Measurements from ENCODE around the gene VTI1A. TPM values are rescaled to one million over a fixed set of nuclear protein-coding genes. Genes with fewer than 3 reads are reported as not detected.

Gene VTI1A
- polyA plus RNA-seq, 1 experiment, result 20.4 TPM

DNA sequence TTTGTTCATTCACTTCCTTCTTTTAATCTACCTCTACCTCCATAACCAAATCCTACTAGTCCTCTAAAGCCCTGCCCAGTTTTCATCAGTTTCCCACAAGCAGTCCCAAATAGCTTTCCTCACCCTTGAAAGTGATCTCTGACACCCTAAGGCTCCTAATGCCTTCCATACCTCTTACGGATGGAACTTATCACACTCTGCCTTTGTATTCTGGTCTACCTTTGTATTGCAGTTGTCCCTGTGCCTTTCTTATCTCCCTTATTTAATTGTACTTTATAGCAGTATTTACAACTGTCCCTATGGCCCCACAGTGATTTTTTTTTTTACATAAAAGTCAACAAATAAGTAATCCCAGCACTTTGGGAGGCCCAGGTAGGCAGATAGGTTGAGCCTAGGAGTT is 39.3 kb upstream of the VTI1A start:
- H3K4me3 ChIP-seq (ENCODE audit: low read depth, low read length), result no peak overlapping the region
- no peak for TF ChIP-seq CTCF (IDR thresholded peaks at IDR 0.05; ENCODE audit: low read depth, low read length)
- ChIA-PET POLR2A (no interaction called here), CTCF (no interaction called here)
- DNase-seq (ENCODE audit: low read depth, low spot score), result no peak
- peaks cover 2% of the 10 kb centered on the region for H3K27me3 ChIP-seq (ENCODE audit: control insufficient read depth, insufficient read depth, low read length)
- no peak overlapping the region for H3K27ac ChIP-seq (ENCODE audit: low read depth, low read length)
- H3K9me3 ChIP-seq (ENCODE audit: control insufficient read depth, insufficient read depth, low read length), result no peaks in the 10 kb centered on the region

GRCh38 chr10:112409299-112409698 is 37.7 kb upstream of the VTI1A start:
- ChIA-PET CTCF (no interaction called here), POLR2A (no interaction called here)
- no peak overlapping the region for H3K27ac ChIP-seq (ENCODE audit: low read depth, low read length)
- no peak for DNase-seq (ENCODE audit: low read depth, low spot score)
- H3K9me3 ChIP-seq (ENCODE audit: control insufficient read depth, insufficient read depth, low read length), result no peaks in the 10 kb centered on the region
- H3K27me3 ChIP-seq (ENCODE audit: control insufficient read depth, insufficient read depth, low read length), result peaks cover 2% of the 10 kb centered on the region
- no peak overlapping the region for H3K4me3 ChIP-seq (ENCODE audit: low read depth, low read length)
- TF ChIP-seq CTCF (IDR thresholded peaks at IDR 0.05; ENCODE audit: low read depth, low read length), result no peak

DNA sequence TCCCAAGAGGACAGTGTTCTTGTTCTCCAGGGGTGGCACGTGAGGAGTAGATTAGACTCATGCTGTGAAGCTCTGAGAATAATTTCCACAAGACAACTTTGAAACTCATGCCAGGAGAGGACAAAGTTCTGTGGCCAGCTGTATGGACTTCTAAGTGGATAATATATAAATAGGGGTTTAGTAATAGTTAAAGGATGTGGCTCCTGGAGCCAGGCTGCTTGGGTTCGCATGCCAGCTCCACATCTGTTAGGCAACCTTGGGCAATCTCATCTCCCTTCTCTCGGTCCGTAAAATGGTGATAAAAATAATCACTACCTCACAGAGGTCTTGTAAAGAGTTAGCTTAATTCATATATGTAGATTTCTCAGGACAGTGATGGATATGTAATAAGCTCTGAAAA is 37.3 kb upstream of the VTI1A start:
- no peaks in the 10 kb centered on the region for H3K9me3 ChIP-seq (ENCODE audit: control insufficient read depth, insufficient read depth, low read length)
- TF ChIP-seq CTCF (IDR thresholded peaks at IDR 0.05; ENCODE audit: low read depth, low read length), result no peak
- ChIA-PET POLR2A (no interaction called here), CTCF (no interaction called here)
- DNase-seq (ENCODE audit: low read depth, low spot score), result no peak
- H3K27ac ChIP-seq (ENCODE audit: low read depth, low read length), result no peak overlapping the region
- peaks cover 2% of the 10 kb centered on the region for H3K27me3 ChIP-seq (ENCODE audit: control insufficient read depth, insufficient read depth, low read length)
- no peak overlapping the region for H3K4me3 ChIP-seq (ENCODE audit: low read depth, low read length)

GRCh38 chr10:112412696-112413095 is 34.3 kb upstream of the VTI1A start:
- POLR2A ChIA-PET, result no interaction called here
- CTCF ChIA-PET, result no interaction called here
- TF ChIP-seq CTCF (IDR thresholded peaks at IDR 0.05; ENCODE audit: low read depth, low read length), result no peak
- no peak overlapping the region for H3K27ac ChIP-seq (ENCODE audit: low read depth, low read length)
- DNase-seq (ENCODE audit: low read depth, low spot score), result no peak
- no peaks in the 10 kb centered on the region for H3K9me3 ChIP-seq (ENCODE audit: control insufficient read depth, insufficient read depth, low read length)
- H3K27me3 ChIP-seq (ENCODE audit: control insufficient read depth, insufficient read depth, low read length), result peaks cover 2% of the 10 kb centered on the region
- no peak overlapping the region for H3K4me3 ChIP-seq (ENCODE audit: low read depth, low read length)

GRCh38 chr10:112421731-112422130 is 25.3 kb upstream of the VTI1A start:
- ChIA-PET CTCF (interaction anchor here (0.9 kb wide), 1 partner anchor 13 kb away, joined by 3 read pairs; no protein-coding TSS in a partner anchor), POLR2A (no interaction called here)
- no peak for TF ChIP-seq CTCF (IDR thresholded peaks at IDR 0.05; ENCODE audit: low read depth, low read length)
- Histone ChIP-seq H3K27ac (ENCODE audit: low read depth, low read length) (no peak overlapping the region), H3K9me3 (ENCODE audit: control insufficient read depth, insufficient read depth, low read length) (no peaks in the 10 kb centered on the region), H3K4me3 (ENCODE audit: low read depth, low read length) (no peak overlapping the region), H3K27me3 (ENCODE audit: control insufficient read depth, insufficient read depth, low read length) (no peaks in the 10 kb centered on the region)
- DNase-seq (ENCODE audit: low read depth, low spot score), result no peak
